GM21367 (cell line): ENCODE data around the gene ACTR8.
"Not testable (repeated sequence)": the region's sequence is repeated elsewhere in the genome, so short reads cannot be mapped to it uniquely, and the experiment has no call there.

Experiments
- ATAC-seq: cut with Tn5 transposase; IDR thresholded peaks from one replicate; pipeline ENCODE4 v1.9.1; 2021; ENCODE audit not compliant: unreplicated experiment

ACTR8 gene

DNA sequence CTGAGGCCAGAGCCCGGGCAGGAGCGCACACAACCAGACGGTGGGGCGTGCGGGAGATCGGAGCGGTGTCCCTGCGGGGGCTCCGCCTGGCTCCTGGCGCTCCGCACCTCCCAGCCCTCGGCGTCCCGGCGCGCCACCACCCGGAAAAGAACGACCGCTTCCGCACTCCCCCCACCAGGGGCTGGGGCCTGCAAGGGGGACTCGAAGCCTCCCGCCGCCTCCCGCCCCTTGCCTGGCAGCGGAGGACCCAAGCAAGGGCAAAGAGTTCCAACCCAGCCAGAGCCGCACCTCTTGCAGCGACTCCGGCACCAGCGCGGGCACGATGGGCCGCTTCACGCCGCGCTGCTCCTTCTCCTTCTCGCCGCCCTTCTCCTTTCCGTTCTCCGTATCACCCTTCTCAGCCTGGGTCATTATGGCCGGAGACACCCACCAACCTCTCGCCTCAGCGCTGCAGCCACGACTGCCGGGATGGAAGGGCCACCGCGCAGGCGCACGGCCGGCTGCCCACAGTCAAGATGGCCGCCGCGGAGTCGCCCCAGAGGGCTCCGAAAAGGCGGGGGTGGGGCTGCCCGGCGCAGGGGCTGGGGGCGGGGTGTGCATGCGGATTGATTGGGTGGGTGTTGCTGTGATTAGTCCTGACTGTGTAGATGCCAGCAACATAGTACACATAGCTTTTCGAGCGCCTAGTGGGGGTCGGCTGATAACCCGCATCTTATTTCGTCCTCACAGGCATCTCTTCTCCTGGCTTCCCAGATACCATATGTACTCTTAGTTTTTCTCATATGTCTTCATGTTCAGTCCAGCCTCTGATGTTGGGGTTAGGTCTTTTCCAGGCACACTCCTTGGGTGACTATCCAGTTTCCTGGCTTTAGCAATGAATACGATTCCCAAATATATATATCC lies at the start of gene ACTR8:
ACTR8 (minus strand) TSS at position 462 of the 903 bp plus-strand sequence; CDS start at position 411, 51 bp downstream.
- peak; percentile 68 for ATAC-seq

DNA sequence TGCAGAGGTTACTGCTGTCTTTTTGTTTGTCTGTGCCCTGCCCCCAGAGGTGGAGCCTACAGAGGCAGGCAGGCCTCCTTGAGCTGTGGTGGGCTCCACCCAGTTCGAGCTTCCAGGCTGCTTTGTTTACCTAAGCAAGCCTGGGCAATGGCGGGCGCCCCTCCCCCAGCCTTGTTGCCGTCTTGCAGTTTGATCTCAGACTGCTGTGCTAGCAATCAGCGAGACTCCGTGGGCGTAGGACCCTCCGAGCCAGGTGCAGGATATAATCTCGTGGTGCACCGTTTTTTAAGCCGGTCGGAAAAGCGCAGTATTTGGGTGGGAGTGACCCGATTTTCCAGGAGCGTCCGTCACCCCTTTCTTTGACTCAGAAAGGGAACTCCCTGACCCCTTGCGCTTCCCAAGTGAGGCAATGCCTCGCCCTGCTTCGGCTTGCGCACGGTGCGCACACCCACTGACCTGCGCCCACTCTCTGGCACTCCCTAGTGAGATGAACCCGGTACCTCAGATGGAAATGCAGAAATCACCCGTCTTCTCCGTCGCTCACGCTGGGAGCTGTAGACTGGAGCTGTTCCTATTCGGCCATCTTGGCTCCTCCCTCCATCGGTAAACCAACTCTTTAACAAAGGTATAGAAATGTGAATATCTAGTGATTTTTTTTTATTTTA lies 45.4 kb upstream of the ACTR8 start:
- not testable (repeated sequence) for ATAC-seq

DNA sequence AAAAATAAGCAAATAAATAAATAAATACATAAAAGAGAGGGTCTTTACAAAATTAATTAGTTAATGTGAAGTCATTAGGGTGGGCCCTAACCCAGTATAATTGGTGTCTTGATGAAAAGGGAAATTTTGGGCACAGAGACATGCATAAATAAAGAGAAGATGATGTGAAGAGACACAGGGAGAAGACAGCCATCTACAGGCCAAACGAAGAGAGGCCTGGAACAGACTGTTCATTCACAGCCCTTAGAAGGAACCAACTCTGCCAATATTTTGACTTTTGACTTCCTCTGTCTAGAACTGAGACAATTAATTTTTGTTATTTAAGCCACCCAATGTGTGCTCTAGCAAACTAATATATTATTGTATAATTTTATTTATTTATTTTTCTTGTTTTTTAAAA lies 39.3 kb upstream of the ACTR8 start:
- ATAC-seq, result no peak

- ATAC-seq, result no peak
Measured at GRCh38 chr3:53919741-53920140, 37.8 kb upstream of the ACTR8 start.

DNA sequence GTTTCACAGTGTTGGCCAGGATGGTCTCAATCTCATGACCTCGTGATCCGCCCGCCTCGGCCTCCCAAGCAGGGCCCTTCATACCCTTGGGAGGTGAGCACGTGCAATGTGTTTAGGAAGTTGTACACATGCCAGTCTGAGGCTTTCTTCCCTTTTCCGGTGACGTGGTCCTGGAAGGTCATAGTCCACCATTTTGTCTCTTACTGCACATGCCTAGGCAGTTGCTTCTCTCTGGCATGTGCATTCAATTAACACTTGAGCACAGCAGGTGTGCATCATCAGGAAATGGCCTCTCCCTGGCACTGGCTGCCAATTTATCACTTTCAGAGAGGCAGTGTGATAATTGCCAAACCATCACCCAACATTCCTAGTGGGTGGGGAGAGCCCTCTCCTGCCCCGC lies 31.4 kb upstream of the ACTR8 start:
- no peak for ATAC-seq

DNA sequence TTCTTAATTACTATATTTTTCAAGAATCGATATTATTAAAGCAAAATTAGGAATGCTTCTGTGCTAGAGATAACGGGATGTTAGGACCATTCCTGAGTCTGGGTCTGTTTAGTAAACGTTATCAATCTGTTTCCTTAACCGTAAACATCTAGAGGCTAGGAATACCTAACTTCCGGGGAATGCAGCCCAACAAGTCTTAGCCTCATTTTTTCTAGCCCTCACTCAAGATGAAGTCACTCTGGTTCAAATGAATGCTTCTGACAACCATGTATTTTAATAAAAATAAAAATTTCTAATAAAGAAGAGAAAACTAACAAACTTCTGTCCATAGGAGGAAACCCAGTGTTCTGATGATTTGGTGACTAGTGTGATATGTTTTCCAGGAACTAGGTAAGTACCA lies 20.8 kb upstream of the ACTR8 start:
- no peak for ATAC-seq

DNA sequence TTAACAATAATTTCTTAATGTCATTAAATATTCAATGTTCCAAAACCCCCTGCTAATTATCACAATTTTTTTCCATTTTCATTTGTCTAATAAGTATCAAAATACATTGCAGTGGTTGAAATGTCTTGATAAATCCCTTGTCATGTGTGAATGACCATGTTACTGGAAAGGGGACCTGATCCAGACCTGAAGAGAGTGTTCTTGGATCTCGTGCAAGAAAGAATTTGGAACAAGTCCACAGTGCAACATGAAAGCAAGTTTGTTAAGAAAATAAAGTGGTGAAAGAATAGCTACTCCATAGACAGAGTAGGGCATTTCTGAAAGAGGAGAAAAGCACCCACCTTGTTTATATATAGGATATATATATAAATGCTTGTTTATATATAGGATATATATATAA lies 20.1 kb upstream of the ACTR8 start:
- ATAC-seq, result no peak

DNA sequence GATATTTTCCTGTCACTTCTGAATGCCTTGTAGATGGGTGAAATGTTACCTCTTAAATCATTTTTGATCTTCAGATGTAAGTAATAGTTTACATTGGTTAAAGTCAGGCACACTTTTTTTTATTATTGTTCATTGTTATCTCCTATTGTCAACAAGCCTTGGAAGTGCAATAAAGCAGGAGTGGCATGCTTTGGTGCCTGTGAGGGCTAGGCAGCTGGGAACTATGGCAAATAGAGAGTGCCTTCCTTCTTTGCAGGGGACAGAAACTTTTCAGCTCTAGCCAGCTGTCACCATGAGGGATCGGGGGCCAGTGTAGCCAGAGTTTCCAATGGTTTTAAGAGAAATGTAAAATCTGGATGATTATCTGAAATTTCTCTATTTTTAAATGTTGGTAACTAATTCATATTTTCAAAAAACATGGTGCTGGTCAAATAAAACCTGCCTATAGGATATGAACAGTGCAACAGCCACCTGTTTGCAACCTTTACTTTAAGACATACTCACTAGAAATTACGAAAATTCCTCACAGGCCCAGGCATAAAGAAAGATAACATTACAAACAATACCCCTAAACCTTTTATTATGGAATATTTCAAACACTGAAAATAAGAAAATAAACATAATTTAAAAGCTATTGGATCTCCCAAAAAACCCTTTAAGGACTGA lies 18.8 kb upstream of the ACTR8 start:
- ATAC-seq, result no peak

- ATAC-seq, result no peak
Measured at GRCh38 chr3:53899750-53900149, 17.8 kb upstream of the ACTR8 start.

DNA sequence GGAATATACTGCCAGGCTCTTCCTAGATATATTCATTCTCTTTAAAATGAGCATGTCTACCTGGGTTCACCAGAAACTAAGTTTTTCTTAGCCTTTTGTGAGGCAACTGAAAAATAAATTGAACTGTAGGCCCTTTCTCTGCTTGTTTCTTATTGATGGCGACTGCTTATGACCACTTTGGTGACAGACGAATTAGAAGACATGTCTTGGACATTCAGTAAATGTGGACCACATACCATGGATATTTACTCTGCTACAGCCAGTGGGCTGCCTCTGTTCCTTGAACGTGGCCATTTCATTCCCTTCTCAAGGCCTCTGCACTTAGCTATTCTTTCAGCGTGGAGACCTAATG lies 10.3 kb upstream of the ACTR8 start:
- ATAC-seq, result no peak

DNA sequence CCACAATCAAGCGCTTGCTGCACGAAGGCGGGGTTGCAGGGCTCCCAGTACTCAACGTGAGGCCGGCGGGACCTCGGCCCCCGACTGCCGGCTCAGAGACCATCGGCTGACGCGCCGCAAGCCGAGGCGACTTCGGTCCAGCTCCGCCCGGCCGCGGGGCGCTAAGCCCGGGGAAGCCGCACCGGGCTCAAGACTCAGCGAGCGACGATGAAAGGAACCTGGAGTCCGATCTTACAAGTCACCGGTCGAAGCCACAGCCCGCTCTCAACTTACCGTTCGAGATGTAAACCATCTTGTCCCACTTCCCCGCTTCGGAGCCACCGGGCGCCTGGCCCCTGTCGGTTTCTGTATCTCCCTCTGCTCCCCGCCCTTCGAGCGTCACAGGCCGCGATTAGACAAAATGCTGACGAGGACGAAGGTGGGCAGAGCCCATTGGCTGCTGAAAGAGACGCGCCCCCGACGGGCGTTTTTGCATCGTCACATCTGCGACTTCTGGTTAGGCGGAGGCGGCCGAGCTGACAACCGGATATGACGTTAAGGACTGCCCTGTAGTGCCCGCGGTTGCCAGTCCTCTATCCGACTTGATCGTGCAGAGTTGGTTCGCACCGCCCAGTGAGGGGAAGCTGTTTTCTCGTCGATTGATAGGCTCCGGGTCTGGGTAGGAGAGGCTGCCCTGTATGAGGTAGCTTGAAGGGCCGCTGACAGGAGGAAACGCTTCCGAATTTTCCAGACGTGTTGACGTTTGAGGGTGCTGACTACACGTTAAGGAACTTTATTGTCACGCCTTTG lies 9.7 kb upstream of the ACTR8 start, which contains the start of gene SELENOK:
SELENOK (minus strand) TSS at position 363 of the 789 bp plus-strand sequence.
- peak; percentile 92 for ATAC-seq

DNA sequence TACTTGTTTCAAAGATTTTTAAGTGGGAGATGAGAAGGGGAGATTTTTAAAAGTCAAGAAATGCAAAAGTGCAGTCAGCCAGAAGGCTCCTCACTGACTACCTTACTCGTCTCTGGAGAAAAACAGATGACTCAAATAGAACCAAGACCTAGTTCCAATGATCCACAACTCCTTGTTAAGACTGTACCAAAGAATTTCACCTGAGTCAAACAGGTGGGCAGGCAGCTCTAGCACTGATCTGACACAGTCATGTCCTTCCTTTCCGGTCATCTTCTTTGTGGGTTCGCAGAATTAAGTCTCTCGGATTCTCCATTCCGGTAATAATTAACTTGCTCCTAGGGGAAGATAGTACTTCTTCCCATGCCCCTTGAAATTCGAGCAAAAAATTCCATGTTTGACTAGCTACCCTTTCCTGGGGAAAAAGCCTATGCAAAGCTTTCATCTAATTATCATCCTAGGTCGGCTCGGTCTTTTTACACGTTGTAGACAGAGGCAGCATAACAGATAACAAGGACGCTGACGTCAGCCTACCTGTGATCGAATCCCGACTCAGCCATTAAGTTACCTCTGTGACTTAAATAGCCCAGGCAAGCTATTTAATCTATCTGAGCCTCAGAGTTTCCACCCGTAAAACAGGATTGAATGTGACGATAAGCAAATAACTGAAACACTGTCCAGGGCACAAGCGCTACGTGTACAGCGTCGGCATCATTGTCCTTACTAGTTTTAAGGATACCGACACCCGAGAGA lies 8.9 kb upstream of the ACTR8 start:
- no peak for ATAC-seq

- no peak for ATAC-seq
Measured at GRCh38 chr3:53888232-53888631, 6.3 kb upstream of the ACTR8 start.

GRCh38 chr3:53887446-53887845 lies 5.5 kb upstream of the ACTR8 start:
- no peak for ATAC-seq

GRCh38 chr3:53885239-53885638 lies 3.3 kb upstream of the ACTR8 start:
- ATAC-seq, result no peak

GRCh38 chr3:53884623-53885022 lies 2.7 kb upstream of the ACTR8 start:
- no peak for ATAC-seq

DNA sequence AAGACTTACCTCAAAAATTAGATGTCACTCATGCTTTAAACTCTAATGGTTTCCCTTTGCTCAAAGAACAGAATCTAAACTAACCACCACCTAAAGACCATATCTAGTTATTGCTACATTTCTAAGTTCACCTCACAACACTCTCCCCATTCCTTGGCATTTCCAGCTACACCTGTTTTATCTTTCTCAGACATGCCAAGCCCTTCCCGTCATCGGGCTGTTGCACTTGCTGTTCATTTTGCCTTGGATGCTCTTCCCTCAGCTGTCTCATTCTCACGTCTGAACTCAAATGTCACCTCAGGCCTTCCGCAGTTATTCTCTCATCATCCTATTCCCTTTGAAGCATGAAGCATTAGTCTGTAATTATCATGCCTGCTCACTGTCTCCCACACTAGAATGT lies 1.1 kb upstream of the ACTR8 start:
- ATAC-seq, result no peak

GRCh38 chr3:53880396-53881345 lies 1.3 kb downstream of the ACTR8 start:
- ATAC-seq, result no peak
